ENCODE measurements around the gene CHST11. TPM values are rescaled to one million over a fixed set of nuclear protein-coding genes. Genes with fewer than 3 reads are reported as not detected.

The CHST11 gene
- polyA plus RNA-seq, 4 donors, result 6.6 to 8.7 (median 7.2) TPM

GRCh38 chr12:104638218-104638850 is 181.6 kb downstream of the CHST11 start:
- no peak for DNase-seq (ENCODE audit: low read depth in 4 of 4, low spot score in 2 of 4)

DNA sequence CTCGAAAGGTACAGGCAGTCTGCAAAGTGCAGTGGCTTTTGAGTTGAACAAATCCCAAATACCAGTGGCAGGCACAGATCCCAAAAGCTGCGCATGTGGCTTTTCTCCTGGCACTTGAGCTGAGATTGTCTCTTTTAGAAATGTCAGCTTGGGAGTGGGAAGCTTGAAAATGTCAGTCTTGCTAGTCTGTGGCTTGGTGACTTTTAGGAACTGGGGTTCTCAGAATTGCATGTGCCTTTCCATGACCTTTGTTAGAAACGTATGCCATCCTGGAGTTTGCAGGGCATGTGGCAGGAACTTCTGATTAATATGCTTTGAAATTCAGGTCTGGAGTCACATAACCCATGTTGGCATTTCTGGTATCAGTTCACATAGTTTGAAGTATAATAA is 182.1 kb downstream of the CHST11 start:
- no peak for DNase-seq (ENCODE audit: low read depth in 4 of 4, low spot score in 2 of 4)

DNA sequence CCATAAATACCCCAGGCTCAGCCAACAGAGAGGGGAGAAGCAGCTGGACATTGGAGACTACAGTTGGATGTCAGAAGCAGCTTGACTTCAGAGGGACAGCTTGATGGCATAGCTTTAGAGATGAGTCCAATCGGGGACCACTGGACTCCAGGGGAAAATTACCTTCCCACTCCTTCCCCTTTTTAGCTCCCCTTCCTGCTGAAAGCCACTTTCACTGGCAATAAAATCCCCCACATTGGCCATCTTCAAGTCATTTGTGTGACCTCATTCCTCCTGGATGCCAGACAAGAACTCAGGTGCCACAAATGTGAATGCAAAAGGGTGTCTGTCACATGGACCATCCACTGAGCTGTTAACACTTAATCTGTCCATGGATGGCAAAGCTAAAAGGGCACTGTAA is 184.2 kb downstream of the CHST11 start:
- DNase-seq (ENCODE audit: low read depth in 4 of 4, low spot score in 2 of 4), result no peak

DNA sequence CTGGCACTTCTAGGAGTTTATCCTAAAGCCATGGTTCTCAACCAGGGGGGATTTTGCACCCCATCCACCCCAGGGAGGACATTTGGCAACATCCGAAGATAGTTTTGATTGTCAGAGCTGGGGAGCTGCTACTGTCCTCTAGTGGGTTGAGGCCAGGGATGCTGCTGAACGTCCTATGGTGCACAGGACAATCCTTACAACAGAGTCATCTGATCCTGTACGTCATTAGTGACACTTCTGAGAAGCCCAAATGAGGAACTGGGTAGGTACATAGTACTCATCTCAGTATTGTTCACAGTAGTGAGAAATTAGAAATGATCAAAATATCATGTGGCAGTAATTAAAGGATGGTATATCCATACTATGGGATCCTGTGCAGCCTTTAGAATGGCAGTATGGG is 185.1 kb downstream of the CHST11 start:
- no peak for DNase-seq (ENCODE audit: low read depth in 4 of 4, low spot score in 2 of 4)

DNA sequence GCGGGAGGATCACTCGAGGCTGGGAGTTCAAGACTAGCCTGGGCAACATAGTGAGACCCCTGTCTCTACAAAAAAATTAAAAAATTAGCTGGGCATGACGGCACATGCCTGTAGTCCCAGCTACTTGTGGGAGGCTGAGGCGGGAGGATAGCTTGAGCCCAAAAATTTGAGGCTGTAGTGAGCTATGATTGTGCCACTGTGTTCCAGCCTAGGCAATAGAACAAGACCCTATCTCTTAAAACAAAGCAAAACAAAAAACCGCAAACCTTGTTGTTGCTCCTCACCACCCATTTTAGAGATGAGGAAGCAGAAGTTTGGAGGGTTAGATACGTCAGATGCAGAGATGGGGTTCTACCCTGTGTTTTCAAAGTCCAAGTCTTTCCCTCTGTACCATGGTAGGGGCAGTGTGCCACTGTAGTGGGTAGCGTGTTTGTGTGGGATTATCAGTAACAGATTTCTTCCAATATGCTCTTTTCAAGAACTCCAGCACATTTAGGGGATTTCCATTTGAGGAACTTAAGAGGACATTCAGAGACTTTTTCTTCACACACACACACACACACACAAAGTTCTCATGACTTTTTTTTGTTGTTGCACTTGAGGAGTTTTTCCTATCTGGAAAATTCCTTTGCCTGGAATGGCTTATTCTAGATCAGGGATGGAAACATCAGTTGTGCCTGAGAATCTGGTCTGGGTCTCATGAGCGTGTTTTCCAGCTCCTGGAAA is 186.5 kb downstream of the CHST11 start:
- no peak for DNase-seq (ENCODE audit: low read depth in 4 of 4, low spot score in 2 of 4)

DNA sequence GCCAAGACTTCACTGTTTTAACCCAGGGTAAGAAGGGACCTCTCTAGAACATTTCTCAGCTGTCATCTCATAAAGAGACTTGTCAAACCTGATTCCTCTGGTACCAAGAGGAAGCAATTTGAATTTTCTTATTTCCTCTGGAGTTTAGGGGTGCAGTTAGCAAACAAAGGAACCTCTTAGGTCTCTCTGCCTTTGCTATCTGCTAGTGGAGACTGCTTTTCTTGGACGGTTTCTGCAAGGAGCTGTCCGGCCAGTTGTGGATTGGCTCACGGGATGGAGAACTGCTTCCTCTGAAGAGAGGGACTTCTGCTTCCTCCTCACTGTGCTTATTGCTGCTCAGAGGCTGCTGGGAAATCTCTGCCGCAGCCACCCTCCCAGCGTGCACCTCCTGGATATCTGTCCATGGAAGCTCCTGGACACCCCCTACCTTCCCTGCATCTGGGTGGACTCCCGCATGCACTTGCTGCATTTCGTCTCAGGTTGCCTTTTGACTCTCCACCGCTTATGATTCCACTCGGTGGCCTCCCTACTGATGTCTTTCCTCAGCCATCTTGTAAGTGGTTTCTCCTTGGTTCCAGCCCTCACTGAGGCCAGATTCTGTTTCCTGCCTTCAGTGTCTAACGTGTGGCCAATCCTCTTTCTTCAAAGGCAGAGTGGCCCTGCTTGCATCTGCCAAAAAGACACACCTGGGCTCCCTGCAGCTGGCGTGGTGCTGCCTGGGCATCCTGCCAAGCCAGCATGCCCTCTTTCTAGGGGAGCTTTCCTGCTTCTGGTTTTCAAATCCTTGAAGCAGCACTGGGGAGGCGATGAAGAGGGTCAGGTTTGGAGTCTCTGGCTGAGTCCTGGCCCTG is 187.3 kb downstream of the CHST11 start:
- DNase-seq (ENCODE audit: low read depth in 4 of 4, low spot score in 2 of 4), result no peak

GRCh38 chr12:104648756-104649155 is 192.0 kb downstream of the CHST11 start:
- no peak for DNase-seq (ENCODE audit: low read depth in 4 of 4, low spot score in 2 of 4)

- DNase-seq (ENCODE audit: low read depth in 4 of 4, low spot score in 2 of 4), result no peak
Observed at GRCh38 chr12:104649217-104649824, 192.6 kb downstream of the CHST11 start.

DNA sequence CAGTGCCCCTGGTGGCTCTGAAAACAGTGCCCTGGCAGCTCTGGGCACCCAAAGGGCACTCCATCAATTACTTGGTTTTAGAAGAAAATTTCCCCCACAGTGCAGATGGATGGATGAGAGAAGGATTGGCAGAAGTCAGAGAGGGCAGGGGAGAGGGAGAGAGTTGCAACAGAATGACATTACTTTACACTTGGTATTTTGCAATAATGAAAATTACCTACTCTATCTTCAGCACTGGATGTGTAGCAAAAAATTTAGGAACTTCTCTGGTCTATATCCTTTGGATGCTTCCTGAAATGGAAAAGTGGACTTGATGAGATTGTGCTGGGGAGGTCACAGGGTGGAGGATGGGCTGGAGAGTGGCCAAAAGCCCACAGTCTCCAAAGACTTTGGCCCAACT is 193.2 kb downstream of the CHST11 start:
- DNase-seq (ENCODE audit: low read depth in 4 of 4, low spot score in 2 of 4), result no peak

GRCh38 chr12:104650541-104650940 is 193.8 kb downstream of the CHST11 start:
- DNase-seq (ENCODE audit: low read depth in 4 of 4, low spot score in 2 of 4), result no peak

DNA sequence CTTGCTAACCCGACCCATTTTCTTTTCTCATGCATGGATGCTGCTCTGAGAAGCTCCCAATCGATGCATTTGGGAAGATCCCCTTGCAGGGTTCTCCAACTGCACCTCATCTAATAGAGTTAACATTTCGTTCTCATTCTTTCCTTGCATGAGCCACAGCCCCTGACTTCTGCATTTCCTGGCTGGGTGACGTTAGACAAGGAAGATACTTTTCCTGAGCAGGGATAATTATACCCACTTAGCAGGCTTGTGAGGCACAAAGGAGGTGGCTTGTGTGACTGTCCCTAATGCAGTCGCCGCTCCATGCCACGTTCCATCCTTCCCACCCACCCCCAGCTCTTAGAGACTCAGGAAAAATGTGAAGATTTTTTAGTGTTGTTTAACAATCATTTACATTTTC is 195.1 kb downstream of the CHST11 start:
- no peak for DNase-seq (ENCODE audit: low read depth in 4 of 4, low spot score in 2 of 4)

DNA sequence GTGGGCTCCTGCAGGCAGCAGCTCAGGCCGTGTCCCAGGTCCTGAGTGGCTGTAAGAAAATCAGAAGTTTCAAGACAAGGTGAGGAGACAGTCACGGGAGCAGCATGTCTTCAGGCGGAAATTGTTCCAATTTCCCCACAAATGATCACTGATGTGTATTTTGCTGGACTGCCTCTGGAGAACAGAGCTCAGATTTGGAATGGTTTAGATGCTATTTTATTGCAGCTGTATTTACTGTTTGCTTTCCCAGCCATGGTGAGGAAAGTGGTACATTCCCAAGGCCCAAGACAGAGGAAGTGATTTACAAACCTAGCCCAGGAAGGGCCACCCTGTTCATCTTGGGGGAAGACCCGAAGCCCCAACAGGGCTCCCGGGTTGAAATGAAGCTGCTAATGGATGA is 195.6 kb downstream of the CHST11 start:
- DNase-seq (ENCODE audit: low read depth in 4 of 4, low spot score in 2 of 4), result no peak

DNA sequence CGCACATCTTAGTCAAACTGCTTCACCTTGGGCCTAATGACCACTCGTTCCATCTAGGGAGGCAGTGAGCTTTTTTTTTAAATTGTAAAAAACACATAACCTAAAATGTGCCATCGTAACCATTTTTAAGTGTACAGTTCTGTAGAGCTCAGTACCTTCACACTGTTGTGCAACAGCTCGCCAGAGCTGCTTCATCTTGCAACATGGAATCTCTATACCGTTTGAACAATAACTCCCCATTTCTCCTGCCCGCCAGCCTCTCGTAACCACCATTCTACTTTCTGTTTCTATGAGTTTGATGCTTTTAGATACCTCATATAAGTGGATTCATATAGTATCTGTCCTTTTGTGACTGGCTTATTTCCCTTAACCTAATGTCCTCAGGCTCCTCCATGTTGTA is 196.2 kb downstream of the CHST11 start:
- no peak for DNase-seq (ENCODE audit: low read depth in 4 of 4, low spot score in 2 of 4)

GRCh38 chr12:104653730-104654664 is 197.2 kb downstream of the CHST11 start:
- no peak for DNase-seq (ENCODE audit: low read depth in 4 of 4, low spot score in 2 of 4)

- no peak for DNase-seq (ENCODE audit: low read depth in 4 of 4, low spot score in 2 of 4)
Observed at GRCh38 chr12:104654665-104655609, 198.2 kb downstream of the CHST11 start.

GRCh38 chr12:104656383-104656782 is 199.6 kb downstream of the CHST11 start:
- DNase-seq (ENCODE audit: low read depth in 4 of 4, low spot score in 2 of 4), result no peak

- no peak for DNase-seq (ENCODE audit: low read depth in 4 of 4, low spot score in 2 of 4)
Observed at GRCh38 chr12:104656921-104657320, 200.2 kb downstream of the CHST11 start.

- no peak for DNase-seq (ENCODE audit: low read depth in 4 of 4, low spot score in 2 of 4)
Observed at GRCh38 chr12:104657726-104658484, 201.2 kb downstream of the CHST11 start.

All from left renal cortex interstitium (tissue), 4 donors.